Right renal pelvis (tissue), 4 donors: Measurements from ENCODE around the gene MAPKAPK3. TPM values are rescaled to one million over a fixed set of nuclear protein-coding genes. Genes with fewer than 3 reads are reported as not detected.
"Not testable (repeated sequence)": the region's sequence is repeated elsewhere in the genome, so short reads cannot be mapped to it uniquely, and the experiment has no call there.

ENCODE experiments used
- DNase-seq, 4 donors: peaks; one replicate each; pipeline ENCODE4 v3.0.0-alpha.2; 2013; ENCODE audit warnings: low read depth in 4 of 4, low spot score in 3 of 4, missing footprints in 1 of 4
- polyA plus RNA-seq, 4 donors: library from polyadenylated mRNA; unstranded; fragments of 120-200 nt; gene quantifications; one replicate each; pipeline ENCODE4 v1.2.1, GENCODE V29; 2013; ENCODE audit not compliant: insufficient read length in 4 of 4

The MAPKAPK3 gene
- polyA plus RNA-seq, 4 donors = 56.8 to 67.9 (median 60.7) TPM

- no peak for DNase-seq
These were observed 59.2 kb downstream of the MAPKAPK3 start for GRCh38 chr3:50676031-50676705.

- DNase-seq = no peak
These were observed 70.3 kb downstream of the MAPKAPK3 start for GRCh38 chr3:50687127-50687751.

DNA sequence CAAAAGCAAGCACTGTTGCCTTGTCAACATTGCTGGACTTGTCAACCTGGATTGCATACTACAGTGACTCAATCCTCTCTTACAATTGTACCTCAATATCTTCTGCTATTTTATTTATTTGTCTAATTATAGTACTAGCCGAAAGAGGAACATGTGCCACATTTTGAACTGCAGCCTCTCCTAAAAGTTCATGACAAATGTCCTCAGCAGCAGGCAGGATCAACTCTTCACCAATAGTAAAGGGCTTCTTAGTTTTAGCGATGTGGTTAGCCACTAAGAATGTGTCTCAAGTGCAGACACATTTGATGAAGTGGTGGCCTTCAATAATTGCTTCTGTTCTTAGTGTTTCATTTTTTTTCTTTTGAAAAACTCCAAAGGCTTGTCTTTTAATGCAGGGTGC lies 71.0 kb downstream of the MAPKAPK3 start:
- no peak for DNase-seq

GRCh38 chr3:50688602-50689001 lies 71.7 kb downstream of the MAPKAPK3 start:
- not testable (repeated sequence) for DNase-seq

GRCh38 chr3:50689558-50689957 lies 72.6 kb downstream of the MAPKAPK3 start:
- DNase-seq = no peak

DNA sequence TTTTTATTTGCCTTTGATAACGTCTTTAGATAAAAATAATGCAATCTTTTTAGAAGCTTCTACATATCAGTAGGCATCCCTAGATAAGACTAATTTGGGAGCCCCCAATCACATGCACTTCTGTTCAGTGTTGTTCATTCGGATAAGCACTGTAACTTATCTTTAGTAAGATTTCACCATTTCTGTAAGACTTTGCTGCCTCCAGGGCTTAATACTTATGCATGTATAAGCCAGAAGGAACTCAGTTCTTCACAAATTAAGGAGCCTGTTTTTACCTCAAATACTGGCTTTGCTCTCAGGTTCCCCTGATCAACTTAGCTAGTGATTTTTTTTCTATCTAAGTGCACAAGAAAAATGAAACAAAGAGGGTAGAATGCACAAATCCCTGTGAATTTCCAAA lies 78.1 kb downstream of the MAPKAPK3 start:
- DNase-seq = no peak

- DNase-seq = no peak
These were observed 79.3 kb downstream of the MAPKAPK3 start for GRCh38 chr3:50696276-50696675.

DNA sequence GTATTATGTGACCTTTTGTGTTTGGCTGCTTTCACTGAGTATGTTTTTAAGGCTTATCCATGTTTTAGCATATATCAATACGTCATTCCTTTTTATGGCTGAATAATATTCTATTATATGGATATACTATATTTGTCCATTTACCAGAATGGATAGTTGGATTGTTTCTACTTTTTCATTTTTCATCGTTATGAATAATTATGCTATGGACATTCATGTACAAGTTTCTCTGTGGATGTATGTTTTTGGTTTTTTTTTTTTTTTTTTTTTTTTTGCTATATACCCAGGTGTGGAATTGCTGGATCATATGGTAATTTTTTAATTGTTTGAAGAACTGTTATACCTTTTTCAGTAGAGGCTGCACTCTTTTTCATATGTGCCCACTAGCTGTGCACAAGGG lies 81.3 kb downstream of the MAPKAPK3 start:
- DNase-seq = no peak

Other genes starting within 250 kb of the MAPKAPK3 start
- 10 to 100 TPM; 14.9 to 18.1 (median 15.2) TPM for gene CACNA2D2, start 113.5 kb upstream of the MAPKAPK3 start, polyA plus RNA-seq
- 10 to 100 TPM; 15.0 to 18.4 (median 16.8) TPM for gene C3orf18, start 49.4 kb upstream of the MAPKAPK3 start, polyA plus RNA-seq
- 10 to 100 TPM; 21.9 to 27.6 (median 23.4) TPM for gene HEMK1, start 47.6 kb upstream of the MAPKAPK3 start, polyA plus RNA-seq
- gene CISH, start 5.4 kb upstream of the MAPKAPK3 start, polyA plus RNA-seq = 10 to 100 TPM; 31.3 to 40.6 (median 36.0) TPM
- gene DOCK3, start 57.8 kb downstream of the MAPKAPK3 start, polyA plus RNA-seq = 1 to 10 TPM; 1.1 to 1.6 (median 1.4) TPM